CD4-positive, alpha-beta T cell treated with Interleukin-15 for 4 hours (primary cell): ENCODE results near the gene LAMTOR1.
A peak's percentile ranks its signal among the peaks of the same experiment; 100 is the strongest.

ENCODE experiments used
- DNase-seq: peaks from one replicate; pipeline ENCODE4 v3.0.0-alpha.2; 2020; ENCODE audit warnings: low spot score

LAMTOR1 gene

DNA sequence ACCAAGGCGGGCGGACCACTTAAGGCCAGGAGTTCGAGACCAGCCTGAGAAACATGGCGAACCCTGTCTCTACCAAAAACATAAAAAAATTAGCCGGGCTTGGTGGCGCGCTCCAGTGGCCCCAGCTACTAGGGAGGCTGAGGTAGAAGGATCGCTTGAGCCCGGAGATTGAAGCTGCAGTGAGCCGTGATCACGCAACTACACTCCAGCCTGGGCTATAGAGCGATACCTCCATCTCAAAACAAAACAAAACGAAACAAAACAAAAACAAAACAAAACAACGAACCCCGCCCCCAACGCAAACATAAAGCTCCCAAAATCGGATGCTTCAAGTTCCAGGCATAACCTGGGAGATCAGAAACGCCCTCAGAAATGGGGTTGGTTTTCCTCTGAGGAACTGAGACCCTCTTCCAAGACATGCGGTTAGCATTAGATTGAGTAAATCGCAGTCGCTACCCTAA lies 21.9 kb downstream of the LAMTOR1 start:
- no peak for DNase-seq

DNA sequence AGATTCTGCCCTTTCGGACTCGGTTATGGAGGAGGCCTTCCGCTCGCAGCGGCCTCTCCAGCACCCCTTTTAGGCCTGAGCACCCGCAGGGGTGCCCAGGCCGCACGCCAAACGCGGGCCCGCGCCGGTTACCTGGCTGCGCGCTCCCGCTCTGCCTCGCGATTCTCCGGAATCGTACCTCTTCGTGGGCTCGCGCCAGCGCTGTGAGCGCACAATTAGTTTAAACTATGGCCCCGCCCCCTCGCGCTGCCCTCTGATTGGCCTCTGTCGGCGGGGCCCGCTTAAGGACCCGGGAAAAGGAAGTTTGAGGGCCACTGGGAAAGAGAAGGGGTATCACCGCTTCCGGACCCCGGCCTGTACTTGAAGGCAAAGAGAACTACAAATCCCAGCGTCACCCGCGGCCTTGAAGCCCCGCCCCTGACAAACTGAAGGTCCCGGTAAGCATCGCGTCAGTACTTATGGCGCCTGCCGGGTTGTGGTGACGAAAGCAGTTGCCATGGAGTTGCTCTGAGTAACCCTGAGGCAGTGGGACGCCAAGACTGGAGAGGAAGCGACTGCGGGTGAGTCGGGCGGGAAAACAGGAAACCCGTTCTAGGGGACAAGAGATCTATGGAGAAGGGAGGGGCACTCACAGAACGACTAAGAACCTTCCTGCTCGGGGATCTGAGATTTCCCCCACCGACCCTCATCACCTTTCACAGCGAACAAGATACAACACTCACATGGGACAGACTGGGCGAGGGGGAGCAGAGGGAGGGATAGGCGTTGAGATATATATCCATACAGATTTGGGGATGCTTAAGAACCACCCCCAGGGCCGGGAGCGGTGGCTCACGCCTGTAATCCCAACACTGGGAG lies 22.5 kb downstream of the LAMTOR1 start, which contains the start of the genes LRRC51 and NUMA1:
Gene LRRC51 (plus strand): TSS at position 525 of the 858 bp plus-strand sequence. CDS start 8,234 bp downstream, outside the sequence.
Gene NUMA1 (minus strand): TSS at position 217 of the 858 bp plus-strand sequence. CDS start 44,599 bp downstream, outside the sequence.
- DNase-seq, result peak; percentile 99

GRCh38 chr11:72079819-72080325 lies 23.2 kb downstream of the LAMTOR1 start:
- no peak for DNase-seq

GRCh38 chr11:72078477-72078876 lies 24.6 kb downstream of the LAMTOR1 start:
- DNase-seq, result no peak

DNA sequence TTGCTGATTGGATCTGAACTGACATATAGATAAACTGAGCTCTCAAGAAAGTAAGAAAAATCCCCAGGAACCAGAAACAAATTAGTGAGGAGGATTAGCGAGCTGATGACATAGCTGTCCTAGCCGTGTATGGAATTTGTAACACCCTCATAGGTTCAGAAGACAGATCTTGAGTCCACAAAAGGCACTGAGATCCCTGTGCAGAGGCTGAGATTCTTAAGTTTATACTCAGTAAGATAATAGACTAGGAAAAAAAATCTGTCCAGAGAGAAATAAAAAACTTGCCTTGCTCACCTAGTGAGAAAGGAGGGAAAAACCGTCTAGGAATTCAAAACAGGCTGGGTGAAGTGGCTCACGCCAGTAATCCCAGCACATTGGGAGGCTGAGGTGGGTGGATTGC lies 27.3 kb downstream of the LAMTOR1 start:
- DNase-seq, result no peak

- no peak for DNase-seq
Observed at GRCh38 chr11:72075109-72075508, 28.0 kb downstream of the LAMTOR1 start.

DNA sequence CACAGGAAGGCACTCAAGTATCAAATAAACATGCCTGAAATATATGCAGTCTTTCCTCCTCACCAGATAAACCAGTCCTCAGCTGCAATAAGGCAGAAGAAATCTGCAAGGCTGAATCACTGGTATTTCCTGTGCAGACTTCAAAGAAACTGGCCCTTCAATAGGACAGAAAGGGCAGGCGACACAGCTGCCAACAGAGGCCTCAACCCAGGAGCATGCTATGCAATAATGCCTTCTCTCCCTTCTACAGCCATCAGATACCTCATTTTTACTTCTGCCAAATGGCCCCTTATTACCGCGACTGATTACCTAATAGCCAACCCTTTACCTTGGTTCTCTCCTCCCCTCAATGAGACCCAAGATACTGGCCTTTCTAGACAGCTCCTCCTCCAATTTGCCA lies 30.7 kb downstream of the LAMTOR1 start:
- no peak for DNase-seq

GRCh38 chr11:72070491-72070890 lies 32.6 kb downstream of the LAMTOR1 start:
- no peak for DNase-seq

DNA sequence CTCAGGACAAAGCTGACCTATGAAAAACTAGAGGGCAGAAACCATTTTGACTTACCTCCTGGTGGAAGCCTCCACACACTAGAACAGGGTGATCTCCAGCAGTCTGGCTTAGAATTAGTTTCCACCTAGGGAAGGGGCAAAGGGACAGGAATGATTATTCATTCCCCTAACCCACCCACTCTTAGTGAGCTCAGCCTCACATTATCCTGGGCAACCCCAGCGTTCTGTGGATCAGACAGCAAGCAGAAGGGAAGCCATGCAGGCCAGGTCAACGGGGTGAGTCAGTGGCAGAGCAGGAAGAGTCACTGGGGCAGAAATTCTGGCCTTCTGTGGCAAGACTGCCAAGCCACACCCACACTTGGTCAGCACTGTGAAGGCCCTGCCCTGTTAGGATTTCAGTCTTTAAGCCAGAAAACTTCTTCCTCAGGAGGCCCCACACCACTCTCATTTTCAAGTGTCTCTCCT lies 33.3 kb downstream of the LAMTOR1 start:
- DNase-seq, result peak; percentile 12

GRCh38 chr11:72069200-72069599 lies 33.9 kb downstream of the LAMTOR1 start:
- no peak for DNase-seq

DNA sequence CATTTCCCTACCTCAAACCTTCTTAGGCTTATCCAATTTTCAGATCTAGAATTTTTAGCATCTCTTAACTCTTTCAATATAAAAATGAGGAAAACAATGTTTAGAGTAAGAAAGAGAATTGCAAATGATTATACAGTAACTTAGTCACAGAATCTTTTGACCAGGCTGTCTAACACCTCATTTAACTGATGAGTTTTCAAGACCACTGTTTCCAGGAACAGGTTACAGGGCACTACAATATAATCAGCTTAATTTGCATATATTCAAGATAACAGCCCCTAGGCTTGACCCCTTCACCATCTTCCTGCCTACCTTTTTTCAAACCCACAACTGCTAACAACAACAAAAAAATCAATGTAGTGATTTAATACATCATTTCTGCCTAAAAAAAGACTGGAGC lies 35.4 kb downstream of the LAMTOR1 start:
- DNase-seq, result no peak

DNA sequence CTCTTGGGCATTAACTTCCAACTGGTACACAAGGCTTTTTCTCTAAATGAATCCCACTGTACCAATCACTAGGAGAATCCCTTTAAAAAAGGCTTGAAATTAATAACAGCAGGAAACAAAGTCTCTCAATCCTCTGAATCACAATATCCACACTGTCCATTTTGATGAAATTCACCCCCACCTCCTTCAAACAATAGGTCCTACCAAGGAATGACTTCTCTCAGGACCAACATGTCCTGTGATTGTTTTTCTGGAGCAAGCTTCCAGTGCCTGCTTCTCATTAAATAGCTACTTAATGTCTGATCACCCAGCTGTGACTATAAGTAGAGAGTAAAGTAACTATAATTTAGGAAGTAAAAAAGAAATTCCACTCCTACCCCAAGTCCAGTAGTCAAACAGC lies 35.8 kb downstream of the LAMTOR1 start:
- DNase-seq, result no peak

DNA sequence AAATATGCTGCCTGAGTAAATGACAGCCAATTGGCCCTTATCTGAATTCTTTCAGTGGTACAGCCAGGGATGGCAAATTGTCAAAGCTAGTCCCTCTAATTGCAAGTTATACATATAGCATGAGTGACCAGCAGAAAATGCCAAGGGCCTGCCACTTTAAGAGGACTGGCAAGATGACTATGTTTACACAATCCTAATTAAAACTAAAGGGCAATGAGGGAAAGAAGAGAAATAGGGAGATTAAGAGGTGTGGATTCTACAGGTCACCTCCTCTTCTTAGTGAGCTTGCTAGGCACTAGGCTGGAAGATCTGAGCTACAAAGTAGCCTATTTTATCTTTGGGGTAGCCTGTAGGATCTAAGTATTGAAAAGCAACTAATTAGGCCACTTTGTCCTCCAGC lies 36.2 kb downstream of the LAMTOR1 start:
- DNase-seq, result no peak

DNA sequence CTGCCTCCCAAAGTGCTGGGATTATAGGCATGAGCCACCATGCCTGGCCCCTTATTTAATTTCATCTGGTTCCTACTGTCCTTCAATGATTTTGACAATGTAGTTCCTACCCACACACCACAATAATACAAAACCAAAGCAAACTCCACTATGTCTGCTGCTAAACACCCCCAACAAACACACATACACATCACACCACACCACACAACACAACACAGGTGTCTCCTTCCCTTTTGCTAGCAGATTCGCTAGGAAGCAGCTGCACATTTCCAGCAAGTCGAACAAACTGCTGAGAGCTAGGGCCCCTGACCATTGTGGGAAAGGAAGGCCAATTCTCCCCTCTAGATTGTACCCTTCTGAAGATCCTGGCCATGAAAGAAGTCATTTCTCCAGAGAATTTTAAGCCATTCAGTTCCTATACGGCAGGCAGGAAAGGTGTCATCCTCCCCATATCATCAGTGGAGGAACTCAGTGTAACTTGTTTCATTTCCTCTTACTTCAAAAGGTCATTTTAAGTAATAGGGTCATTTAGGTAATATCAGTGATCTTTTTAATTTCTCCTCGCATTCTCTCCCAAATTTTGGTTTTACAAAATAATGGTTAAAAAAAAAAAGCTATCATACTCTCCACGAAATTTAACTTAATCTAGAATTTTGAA lies 41.2 kb downstream of the LAMTOR1 start:
- no peak for DNase-seq

GRCh38 chr11:72058416-72059034 lies 44.6 kb downstream of the LAMTOR1 start:
- no peak for DNase-seq

DNA sequence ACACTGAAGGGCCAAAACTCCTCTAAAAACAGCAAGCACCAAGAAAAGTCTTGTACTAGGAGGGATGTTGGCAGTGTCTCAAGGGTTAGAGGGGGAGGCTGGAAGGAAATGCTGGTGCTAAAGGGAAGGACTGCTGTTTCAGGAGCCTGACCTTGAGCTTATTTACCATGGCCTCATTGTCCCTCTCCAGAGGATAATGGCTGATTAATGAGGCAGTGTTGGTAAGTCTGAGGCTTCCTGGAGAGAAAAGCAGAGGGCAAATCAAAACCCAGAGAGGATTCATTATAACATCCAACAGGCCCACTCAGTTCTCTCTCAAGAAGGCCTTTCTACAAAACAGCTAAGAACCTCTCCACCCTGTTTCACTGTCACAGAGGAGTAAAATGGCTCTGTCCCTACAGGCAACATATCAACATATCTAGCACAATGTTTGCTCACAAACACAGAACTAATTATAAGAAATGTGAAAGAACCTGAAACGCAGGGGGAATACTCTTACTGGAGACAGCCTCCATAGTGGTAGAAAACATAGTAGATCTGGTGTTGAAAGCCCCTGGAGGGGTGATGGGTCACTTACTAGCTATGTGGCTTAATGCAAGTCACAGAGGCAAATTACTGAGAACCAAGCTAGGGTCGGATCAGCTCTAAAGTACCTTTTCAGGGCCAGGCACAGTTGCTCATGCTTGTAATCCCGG lies 54.2 kb downstream of the LAMTOR1 start:
- no peak for DNase-seq
